Iris pigment epithelial cell (primary cell): ENCODE data around the gene KCNIP1.

Experiments used
- DNase-seq: peaks from one replicate; pipeline ENCODE4 v3.0.0-alpha.2; 2011; ENCODE audit warnings: low read depth

The KCNIP1 gene

GRCh38 chr5:170720179-170720578 lies 216.4 kb downstream of the KCNIP1 start:
- no peak for DNase-seq

GRCh38 chr5:170720984-170721383 lies 217.2 kb downstream of the KCNIP1 start:
- no peak for DNase-seq

- DNase-seq = no peak
These were observed 217.9 kb downstream of the KCNIP1 start for GRCh38 chr5:170721681-170722080.

- no peak for DNase-seq
These were observed 218.5 kb downstream of the KCNIP1 start for GRCh38 chr5:170722316-170722715.

- DNase-seq = no peak
These were observed 227.2 kb downstream of the KCNIP1 start for GRCh38 chr5:170731052-170731451.

- no peak for DNase-seq
These were observed 228.9 kb downstream of the KCNIP1 start for GRCh38 chr5:170732685-170733084.

GRCh38 chr5:170736966-170737365 lies 233.1 kb downstream of the KCNIP1 start:
- DNase-seq = no peak

- no peak for DNase-seq
These were observed 233.8 kb downstream of the KCNIP1 start for GRCh38 chr5:170737591-170737990.

GRCh38 chr5:170738840-170739239 lies 235.0 kb downstream of the KCNIP1 start:
- DNase-seq = no peak

- DNase-seq = no peak
These were observed 235.6 kb downstream of the KCNIP1 start for GRCh38 chr5:170739446-170739845.

GRCh38 chr5:170740551-170741205 lies 236.9 kb downstream of the KCNIP1 start:
- no peak for DNase-seq

- DNase-seq = no peak
These were observed 238.0 kb downstream of the KCNIP1 start for GRCh38 chr5:170741801-170742200.

GRCh38 chr5:170743876-170744212 lies 240.0 kb downstream of the KCNIP1 start:
- no peak for DNase-seq

GRCh38 chr5:170745481-170746071 lies 241.8 kb downstream of the KCNIP1 start:
- no peak for DNase-seq

GRCh38 chr5:170746075-170746960 lies 242.5 kb downstream of the KCNIP1 start:
- no peak for DNase-seq

GRCh38 chr5:170746961-170747340 lies 243.1 kb downstream of the KCNIP1 start:
- DNase-seq = no peak

GRCh38 chr5:170747357-170747756 lies 243.5 kb downstream of the KCNIP1 start:
- no peak for DNase-seq

- no peak for DNase-seq
These were observed 244.0 kb downstream of the KCNIP1 start for GRCh38 chr5:170747851-170748250.

GRCh38 chr5:170748951-170749471 lies 245.2 kb downstream of the KCNIP1 start:
- DNase-seq = no peak

GRCh38 chr5:170749911-170750431 lies 246.2 kb downstream of the KCNIP1 start:
- DNase-seq = no peak

- no peak for DNase-seq
These were observed 247.0 kb downstream of the KCNIP1 start for GRCh38 chr5:170750791-170751190.

GRCh38 chr5:170751631-170752030 lies 247.8 kb downstream of the KCNIP1 start:
- DNase-seq = no peak
